ENCODE data around the gene CPED1. TPM values are rescaled to one million over a fixed set of nuclear protein-coding genes. Genes with fewer than 3 reads are reported as not detected.

The CPED1 gene
- polyA plus RNA-seq, 1 donor from 2014 or later = not detected

GRCh38 chr7:121322460-121322859 is 333.9 kb downstream of the CPED1 start:
- Histone ChIP-seq H3K79me2 (replicated peaks; ENCODE audit: insufficient read depth, low read length) (no peaks in the 10 kb centered on the region), H3K4me3 (ENCODE audit: low read length) (no peak overlapping the region), H3K9ac (ENCODE audit: low read length) (no peak overlapping the region), H4K20me1 (ENCODE audit: insufficient read depth) (no peaks in the 10 kb centered on the region), H3K4me2 (ENCODE audit: low read length) (no peak overlapping the region), H3K36me3 (ENCODE audit: insufficient read depth, low read length) (no peaks in the 10 kb centered on the region), H3K9me2 (ENCODE audit: insufficient read depth, low read length) (no peaks in the 10 kb centered on the region), H3K27ac (ENCODE audit: low read length) (no peak overlapping the region), H2AFZ (ENCODE audit: low read depth, low read length) (no peak overlapping the region), H3K9me3 (ENCODE audit: low read length) (no peaks in the 10 kb centered on the region), H3F3A (ENCODE audit: insufficient read depth, low read length, poor library complexity, severe bottlenecking) (no peaks in the 10 kb centered on the region), H3K27me3 (ENCODE audit: insufficient read depth, low read depth, low read length) (no peaks in the 10 kb centered on the region)
- TF ChIP-seq EP300 (conservative IDR thresholded peaks at IDR 0.05; ENCODE audit: poor library complexity, severe bottlenecking) (no peak), CTCF (IDR thresholded peaks at IDR 0.05; ENCODE audit: poor library complexity, severe bottlenecking) (no peak), POLR2AphosphoS5 (IDR thresholded peaks at IDR 0.05) (no peak), SMC3 (conservative IDR thresholded peaks at IDR 0.05; ENCODE audit: poor library complexity) (no peak), TAF1 (IDR thresholded peaks at IDR 0.05; ENCODE audit: low read depth) (no peak), EZH2 (IDR thresholded peaks at IDR 0.05; ENCODE audit: borderline replicate concordance, insufficient read depth, low read length, poor library complexity, severe bottlenecking) (no peak), REST (IDR thresholded peaks at IDR 0.05; ENCODE audit: borderline replicate concordance) (no peak), MXI1 (conservative IDR thresholded peaks at IDR 0.05; ENCODE audit: poor library complexity, severe bottlenecking) (no peak), RAD21 (conservative IDR thresholded peaks at IDR 0.05) (no peak)

GRCh38 chr7:121323515-121324302 is 335.2 kb downstream of the CPED1 start:
- Histone ChIP-seq H3K9me3 (ENCODE audit: low read length) (peaks cover 3% of the 10 kb centered on the region), H4K20me1 (ENCODE audit: insufficient read depth) (no peaks in the 10 kb centered on the region), H3K36me3 (ENCODE audit: insufficient read depth, low read length) (no peaks in the 10 kb centered on the region), H3K27ac (ENCODE audit: low read length) (no peak overlapping the region), H3K9ac (ENCODE audit: low read length) (no peak overlapping the region), H3K79me2 (replicated peaks; ENCODE audit: insufficient read depth, low read length) (no peaks in the 10 kb centered on the region), H2AFZ (ENCODE audit: low read depth, low read length) (no peak overlapping the region), H3K4me3 (ENCODE audit: low read length) (no peak overlapping the region), H3K27me3 (ENCODE audit: insufficient read depth, low read depth, low read length) (peaks cover 11% of the 10 kb centered on the region), H3F3A (ENCODE audit: insufficient read depth, low read length, poor library complexity, severe bottlenecking) (no peaks in the 10 kb centered on the region), H3K4me2 (ENCODE audit: low read length) (no peak overlapping the region), H3K9me2 (ENCODE audit: insufficient read depth, low read length) (no peaks in the 10 kb centered on the region)
- TF ChIP-seq POLR2AphosphoS5 (IDR thresholded peaks at IDR 0.05) (no peak), MXI1 (conservative IDR thresholded peaks at IDR 0.05; ENCODE audit: poor library complexity, severe bottlenecking) (no peak), EZH2 (IDR thresholded peaks at IDR 0.05; ENCODE audit: borderline replicate concordance, insufficient read depth, low read length, poor library complexity, severe bottlenecking) (no peak), CTCF (IDR thresholded peaks at IDR 0.05; ENCODE audit: poor library complexity, severe bottlenecking) (no peak), SMC3 (conservative IDR thresholded peaks at IDR 0.05; ENCODE audit: poor library complexity) (no peak), REST (IDR thresholded peaks at IDR 0.05; ENCODE audit: borderline replicate concordance) (no peak), RAD21 (conservative IDR thresholded peaks at IDR 0.05) (no peak), TAF1 (IDR thresholded peaks at IDR 0.05; ENCODE audit: low read depth) (no peak), EP300 (conservative IDR thresholded peaks at IDR 0.05; ENCODE audit: poor library complexity, severe bottlenecking) (no peak)
